ENCODE results near the gene SESN1.
A peak's percentile ranks its signal among the peaks of the same experiment; 100 is the strongest.

SESN1 gene

GRCh38 chr6:108958900-108959770 lies 135.5 kb downstream of the SESN1 start:
- no peak for DNase-seq (ENCODE audit: low read depth)
- H3K4me3 ChIP-seq (replicated peaks; ENCODE audit: low read depth, low read length): no peak overlapping the region
- TF ChIP-seq, protein P1, sequence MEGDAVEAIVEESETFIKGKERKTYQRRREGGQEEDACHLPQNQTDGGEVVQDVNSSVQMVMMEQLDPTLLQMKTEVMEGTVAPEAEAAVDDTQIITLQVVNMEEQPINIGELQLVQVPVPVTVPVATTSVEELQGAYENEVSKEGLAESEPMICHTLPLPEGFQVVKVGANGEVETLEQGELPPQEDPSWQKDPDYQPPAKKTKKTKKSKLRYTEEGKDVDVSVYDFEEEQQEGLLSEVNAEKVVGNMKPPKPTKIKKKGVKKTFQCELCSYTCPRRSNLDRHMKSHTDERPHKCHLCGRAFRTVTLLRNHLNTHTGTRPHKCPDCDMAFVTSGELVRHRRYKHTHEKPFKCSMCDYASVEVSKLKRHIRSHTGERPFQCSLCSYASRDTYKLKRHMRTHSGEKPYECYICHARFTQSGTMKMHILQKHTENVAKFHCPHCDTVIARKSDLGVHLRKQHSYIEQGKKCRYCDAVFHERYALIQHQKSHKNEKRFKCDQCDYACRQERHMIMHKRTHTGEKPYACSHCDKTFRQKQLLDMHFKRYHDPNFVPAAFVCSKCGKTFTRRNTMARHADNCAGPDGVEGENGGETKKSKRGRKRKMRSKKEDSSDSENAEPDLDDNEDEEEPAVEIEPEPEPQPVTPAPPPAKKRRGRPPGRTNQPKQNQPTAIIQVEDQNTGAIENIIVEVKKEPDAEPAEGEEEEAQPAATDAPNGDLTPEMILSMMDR (IDR thresholded peaks at IDR 0.05; ENCODE audit: low read length, missing control alignments): no peak

DNA sequence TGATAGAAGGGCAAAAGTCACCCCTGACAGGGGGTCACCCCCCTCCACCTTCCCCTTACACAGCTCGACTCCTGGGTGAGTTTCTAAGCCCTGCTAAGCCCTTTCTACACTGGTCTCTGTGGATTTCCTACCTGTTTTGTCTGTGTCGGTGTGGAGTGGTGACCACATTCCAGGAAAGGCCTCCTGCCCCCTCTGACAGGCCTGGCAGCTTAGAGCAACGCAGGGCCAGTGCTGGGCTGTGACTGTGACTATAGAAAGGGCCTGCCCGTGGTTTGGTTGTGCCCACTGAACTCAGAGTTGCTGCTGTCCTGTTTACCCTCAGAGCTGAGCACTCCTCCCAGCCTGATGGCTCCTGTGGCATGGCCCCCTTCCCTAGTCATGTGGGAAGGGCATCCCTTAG lies 137.4 kb downstream of the SESN1 start:
- no peak for DNase-seq (ENCODE audit: low read depth)
- TF ChIP-seq, protein P1 (IDR thresholded peaks at IDR 0.05; ENCODE audit: low read length, missing control alignments): no peak
- no peak overlapping the region for H3K4me3 ChIP-seq (replicated peaks; ENCODE audit: low read depth, low read length)

GRCh38 chr6:108955329-108955949 lies 139.2 kb downstream of the SESN1 start:
- TF ChIP-seq, protein P1 (IDR thresholded peaks at IDR 0.05; ENCODE audit: low read length, missing control alignments): no peak
- H3K4me3 ChIP-seq (replicated peaks; ENCODE audit: low read depth, low read length): no peak overlapping the region
- no peak for DNase-seq (ENCODE audit: low read depth)

DNA sequence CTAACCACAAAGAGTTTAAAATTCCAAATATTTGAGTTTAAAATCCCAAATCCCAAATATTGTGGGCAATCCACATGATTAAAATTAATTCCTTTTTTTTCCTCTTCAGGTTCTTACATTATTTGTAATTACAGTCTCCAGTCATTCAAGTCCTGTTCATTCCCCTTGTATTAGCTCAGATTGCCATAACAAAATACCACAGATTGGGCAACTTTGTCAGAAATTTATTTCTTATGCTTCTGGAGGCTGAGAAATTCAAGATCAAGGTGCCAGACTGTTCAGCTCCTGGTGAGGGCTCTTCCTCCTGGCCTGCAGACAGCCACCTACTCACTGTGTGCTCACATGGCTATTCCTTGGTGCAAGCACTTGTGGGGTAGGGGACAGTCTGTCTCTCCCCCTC lies 141.0 kb downstream of the SESN1 start:
- H3K4me3 ChIP-seq (replicated peaks; ENCODE audit: low read depth, low read length): no peak overlapping the region
- TF ChIP-seq, protein P1 (IDR thresholded peaks at IDR 0.05; ENCODE audit: low read length, missing control alignments): no peak
- DNase-seq (ENCODE audit: low read depth): peak; percentile 42

- TF ChIP-seq, protein P1 (IDR thresholded peaks at IDR 0.05; ENCODE audit: low read length, missing control alignments): no peak
- H3K4me3 ChIP-seq (replicated peaks; ENCODE audit: low read depth, low read length): no peak overlapping the region
- no peak for DNase-seq (ENCODE audit: low read depth)
Measured at GRCh38 chr6:108952776-108953486, 141.7 kb downstream of the SESN1 start.

GRCh38 chr6:108951351-108951953 lies 143.2 kb downstream of the SESN1 start:
- TF ChIP-seq, protein P1 (IDR thresholded peaks at IDR 0.05; ENCODE audit: low read length, missing control alignments): no peak
- H3K4me3 ChIP-seq (replicated peaks; ENCODE audit: low read depth, low read length): no peak overlapping the region
- DNase-seq (ENCODE audit: low read depth): peak; percentile 69
